Measurements from ENCODE around the gene MIOS.

The MIOS gene

DNA sequence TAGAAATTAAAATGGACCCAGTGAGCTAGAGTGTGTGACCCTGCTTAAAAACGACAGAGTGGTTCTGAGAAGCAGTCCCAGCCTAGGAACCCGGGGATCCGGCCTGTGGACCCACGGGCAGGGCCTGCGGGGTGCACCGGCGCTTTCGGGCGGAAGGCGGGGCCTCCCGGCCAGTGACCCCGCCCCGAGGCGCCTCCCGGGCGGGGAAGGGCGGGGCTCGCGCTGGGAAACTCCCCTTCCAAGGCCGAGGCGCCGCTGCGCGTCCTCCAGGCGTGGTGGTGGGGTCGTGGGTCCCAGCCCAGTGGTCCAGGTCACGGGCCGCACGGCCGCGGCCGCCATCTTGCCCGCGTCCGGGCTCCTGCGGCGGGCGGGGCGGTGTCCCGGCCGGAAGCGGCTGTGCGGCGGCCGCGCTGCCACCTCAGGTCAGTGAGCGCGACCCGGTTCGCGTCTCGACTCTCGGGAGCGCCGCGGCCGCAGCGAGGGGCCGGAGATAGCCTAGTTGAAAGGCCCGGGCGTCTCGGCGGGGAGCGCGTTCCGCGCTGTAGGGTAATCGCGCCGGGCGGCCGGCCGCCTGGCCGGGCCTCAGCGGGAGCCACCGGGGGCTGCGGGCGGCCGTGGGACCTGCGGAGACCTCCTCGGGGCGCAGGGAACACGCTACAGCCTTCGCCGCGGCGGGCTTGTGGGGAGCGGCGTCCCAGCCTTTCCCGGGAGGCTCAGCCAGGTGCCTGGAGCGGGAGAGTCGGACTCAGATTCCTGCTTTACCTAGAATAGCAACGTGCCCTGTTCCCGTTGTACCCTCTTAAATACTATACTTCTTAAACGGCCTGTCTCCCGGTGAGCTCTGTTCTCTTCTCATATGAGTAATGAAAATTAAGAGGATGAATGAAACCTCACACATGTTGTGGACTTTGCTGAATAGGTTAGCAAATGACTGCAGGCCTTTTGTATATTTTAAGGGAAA is at the start of gene MIOS:
Gene MIOS (plus strand): TSS at position 234 of the 961 bp plus-strand sequence. CDS start 5,592 bp downstream, outside the sequence.
- in situ Hi-C loops (cut with MboI; ENCODE audit: low sequenced_read_pairs): no loop called here

DNA sequence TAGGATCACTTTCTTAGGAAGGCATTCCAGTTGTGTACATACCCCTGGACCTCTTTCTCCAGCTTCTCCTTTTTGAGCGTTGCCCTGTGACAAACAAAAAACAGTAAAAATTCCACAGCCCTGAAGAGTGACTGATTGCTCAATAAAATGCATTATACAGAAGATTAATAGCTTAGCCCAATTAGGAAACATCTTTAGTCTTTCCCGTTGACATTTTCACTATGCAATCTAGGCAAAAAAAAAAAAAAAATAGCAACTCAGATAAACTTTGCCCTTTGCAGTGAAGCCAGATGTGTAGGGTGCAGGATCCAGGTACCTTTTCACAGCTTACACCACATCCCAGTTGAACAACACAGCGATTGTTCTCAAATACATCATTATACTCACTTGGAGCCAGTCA is 48.9 kb upstream of the MIOS start:
- in situ Hi-C loops (cut with MboI; ENCODE audit: low sequenced_read_pairs): no loop called here

- in situ Hi-C loops (cut with MboI; ENCODE audit: low sequenced_read_pairs): no loop called here
Observed at GRCh38 chr7:7519056-7519455, 47.6 kb upstream of the MIOS start.

GRCh38 chr7:7519528-7519927 is 47.2 kb upstream of the MIOS start:
- in situ Hi-C loops (cut with MboI; ENCODE audit: low sequenced_read_pairs): no loop called here

DNA sequence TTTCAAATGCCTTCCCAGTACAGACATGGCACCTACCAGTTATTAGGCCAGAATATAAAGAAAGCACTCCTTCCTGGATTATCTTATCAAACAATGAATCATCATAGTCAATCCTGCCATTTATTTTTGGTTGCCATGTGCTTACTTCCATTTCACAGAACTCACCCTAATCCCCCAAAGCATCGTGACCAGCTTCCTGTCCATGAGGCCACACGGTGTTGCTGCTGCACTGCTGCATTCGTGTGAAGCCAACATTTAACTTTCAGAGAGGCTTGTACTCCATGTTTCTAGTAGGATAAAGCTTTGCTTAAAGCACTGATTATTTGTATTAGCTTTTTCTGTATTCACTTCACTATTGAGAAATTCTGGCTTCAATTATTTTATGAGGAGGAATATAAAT is 45.4 kb upstream of the MIOS start:
- in situ Hi-C loops (cut with MboI; ENCODE audit: low sequenced_read_pairs): no loop called here

DNA sequence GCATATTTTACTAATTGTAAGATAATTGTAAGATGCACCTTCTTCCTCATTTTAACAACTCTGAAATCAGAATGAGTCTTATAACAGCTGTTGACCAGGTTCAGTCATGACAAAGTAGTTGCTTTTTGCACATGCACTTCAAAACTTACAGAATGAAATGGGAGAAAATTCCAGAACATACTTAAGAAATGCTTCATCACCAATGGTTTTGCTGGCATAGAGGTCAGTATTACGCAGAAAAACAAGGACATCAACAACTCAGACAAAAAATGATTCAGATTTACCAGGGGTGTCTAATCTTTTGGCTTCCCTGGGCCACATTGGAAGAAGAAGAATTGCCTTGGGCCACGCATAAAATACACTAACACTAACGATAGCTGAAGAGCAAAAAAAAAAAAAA is 44.3 kb upstream of the MIOS start:
- in situ Hi-C loops (cut with MboI; ENCODE audit: low sequenced_read_pairs): no loop called here

GRCh38 chr7:7524121-7524520 is 42.6 kb upstream of the MIOS start:
- in situ Hi-C loops (cut with MboI; ENCODE audit: low sequenced_read_pairs): no loop called here

GRCh38 chr7:7526006-7526405 is 40.7 kb upstream of the MIOS start:
- in situ Hi-C loops (cut with MboI; ENCODE audit: low sequenced_read_pairs): loop anchor here (25.0 kb wide), 1 partner anchor 564 kb away; no protein-coding TSS in a partner anchor

- in situ Hi-C loops (cut with MboI; ENCODE audit: low sequenced_read_pairs): loop anchor here (25.0 kb wide), 1 partner anchor 565 kb away; no protein-coding TSS in a partner anchor
Observed at GRCh38 chr7:7527047-7527446, 39.6 kb upstream of the MIOS start.

DNA sequence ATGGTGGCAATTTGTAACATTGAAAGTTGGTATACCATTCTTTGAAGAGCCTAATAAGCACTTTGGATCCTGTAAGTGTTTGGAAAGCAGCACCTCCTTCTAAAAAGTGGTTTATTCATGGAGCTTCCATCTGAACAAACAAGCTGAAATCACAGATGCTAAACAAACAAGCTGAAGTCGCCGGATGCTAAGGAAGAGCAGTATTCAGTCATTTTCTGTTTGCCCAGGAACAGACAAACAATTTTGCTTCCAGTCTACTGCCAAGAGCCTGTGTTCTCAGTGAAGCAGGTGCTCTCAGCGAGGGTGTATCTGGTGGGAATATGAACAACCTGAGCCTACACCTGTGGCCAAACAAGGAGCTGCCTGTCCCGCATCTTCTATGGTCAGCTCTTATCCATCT is 37.4 kb upstream of the MIOS start:
- in situ Hi-C loops (cut with MboI; ENCODE audit: low sequenced_read_pairs): loop anchor here (25.0 kb wide), 1 partner anchor 567 kb away; no protein-coding TSS in a partner anchor

DNA sequence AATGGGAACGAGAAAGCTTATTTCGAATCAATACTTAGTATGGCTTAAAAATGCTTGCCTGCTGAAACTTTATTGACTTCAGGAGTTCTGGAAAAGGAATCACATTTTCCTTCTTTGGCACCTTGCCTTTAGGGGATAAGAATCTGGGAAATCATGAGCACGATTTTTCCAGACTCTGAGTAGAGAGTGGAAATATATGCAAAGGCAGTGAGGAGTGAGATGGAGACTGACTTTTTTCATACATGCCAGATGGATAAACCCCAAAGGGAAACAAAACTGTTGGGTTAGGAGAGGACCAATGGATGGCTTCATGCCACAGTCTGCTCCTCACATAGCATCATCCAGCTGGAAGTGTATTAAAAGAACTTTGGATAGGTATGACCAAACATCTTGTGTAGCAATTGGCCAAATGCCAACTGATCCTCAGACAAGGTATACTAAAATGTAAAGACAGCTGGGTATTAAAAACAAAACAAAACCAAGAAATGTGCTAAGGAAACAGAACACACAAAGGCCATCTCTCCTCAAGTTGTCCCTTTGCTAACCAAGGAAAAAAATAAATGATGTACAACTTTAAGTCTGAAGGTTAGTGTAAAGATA is 32.8 kb upstream of the MIOS start:
- in situ Hi-C loops (cut with MboI; ENCODE audit: low sequenced_read_pairs): loop anchor here (25.0 kb wide), 1 partner anchor 572 kb away; no protein-coding TSS in a partner anchor

DNA sequence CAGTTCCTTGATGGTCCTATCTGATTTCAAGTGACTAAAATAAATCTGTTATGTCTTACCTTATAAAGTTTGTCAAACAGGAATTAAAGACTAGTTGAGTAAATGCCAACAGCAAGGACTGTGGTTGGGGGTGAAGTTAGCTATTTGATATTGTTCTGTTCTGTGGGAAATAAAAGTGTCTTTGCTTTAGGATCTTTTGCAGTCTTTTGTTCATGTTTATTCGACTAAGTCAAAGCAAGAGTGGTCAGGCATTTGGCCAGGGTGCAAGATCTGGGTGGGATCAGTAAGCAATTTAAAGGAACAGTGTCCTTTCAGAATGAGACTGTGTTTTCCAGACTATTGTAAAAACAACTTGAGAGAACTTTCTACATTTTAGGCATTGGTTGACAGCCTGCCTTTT is 31.0 kb upstream of the MIOS start, which contains the start of gene COL28A1:
Gene COL28A1 (minus strand): TSS at position 183 of the 400 bp plus-strand sequence. CDS start 2,998 bp downstream, outside the sequence.
- in situ Hi-C loops (cut with MboI; ENCODE audit: low sequenced_read_pairs): loop anchor here (25.0 kb wide), 1 partner anchor 573 kb away; no protein-coding TSS in a partner anchor

DNA sequence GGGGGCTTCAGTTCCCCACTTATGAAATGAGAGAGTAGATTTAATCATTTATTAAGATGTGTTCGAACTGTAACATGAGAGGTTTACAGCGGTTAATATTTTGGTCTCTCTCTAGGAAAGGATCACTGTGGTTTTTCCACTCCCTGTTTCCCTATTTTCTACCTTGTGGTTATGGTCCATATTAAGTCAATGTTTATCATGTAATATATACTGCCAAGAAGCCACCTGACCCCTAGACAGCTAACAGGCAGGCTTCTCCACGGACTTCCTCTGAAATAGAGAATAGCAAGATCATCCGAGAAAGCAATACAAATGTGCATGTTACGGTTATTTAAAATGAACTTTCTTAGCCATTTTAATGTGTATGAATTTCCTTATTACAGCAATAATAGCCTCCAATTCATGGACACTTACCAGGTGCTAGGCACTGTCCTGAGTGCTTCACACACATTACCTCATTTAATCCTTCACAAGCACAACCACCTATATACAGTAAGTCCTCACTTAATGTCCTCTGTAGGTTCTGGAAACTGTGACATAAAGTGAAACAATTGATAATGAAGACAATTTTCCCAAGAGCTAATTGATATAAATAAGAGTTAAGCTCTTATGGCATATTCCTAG is 30.2 kb upstream of the MIOS start:
- in situ Hi-C loops (cut with MboI; ENCODE audit: low sequenced_read_pairs): loop anchor here (25.0 kb wide), 1 partner anchor 574 kb away; no protein-coding TSS in a partner anchor

DNA sequence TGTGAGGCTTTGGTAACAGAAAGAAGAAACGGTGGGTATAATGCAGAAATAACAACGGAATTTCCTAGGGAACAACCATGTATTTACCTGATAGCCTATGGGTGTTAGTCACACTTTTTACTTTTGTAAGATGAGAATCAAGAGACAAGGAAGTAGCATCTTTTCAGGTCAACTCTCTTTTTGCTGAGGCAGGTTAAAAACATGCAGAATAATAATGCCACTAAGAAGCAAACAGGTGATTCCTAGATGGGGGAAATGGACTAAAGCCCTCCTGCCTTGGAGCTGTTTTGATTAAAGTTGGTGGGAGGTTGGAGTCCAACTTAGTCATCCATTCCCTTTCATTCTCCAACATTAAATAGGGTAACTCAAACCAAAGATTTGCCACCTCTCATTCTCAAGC is 29.0 kb upstream of the MIOS start:
- in situ Hi-C loops (cut with MboI; ENCODE audit: low sequenced_read_pairs): loop anchor here (25.0 kb wide), 1 partner anchor 575 kb away; no protein-coding TSS in a partner anchor

- in situ Hi-C loops (cut with MboI; ENCODE audit: low sequenced_read_pairs): loop anchor here (25.0 kb wide), 1 partner anchor 577 kb away; no protein-coding TSS in a partner anchor
Observed at GRCh38 chr7:7539152-7539551, 27.5 kb upstream of the MIOS start.

- in situ Hi-C loops (cut with MboI; ENCODE audit: low sequenced_read_pairs): loop anchor here (25.0 kb wide), 1 partner anchor 577 kb away; no protein-coding TSS in a partner anchor
Observed at GRCh38 chr7:7539711-7540110, 27.0 kb upstream of the MIOS start.

GRCh38 chr7:7542251-7542835 is 24.3 kb upstream of the MIOS start:
- in situ Hi-C loops (cut with MboI; ENCODE audit: low sequenced_read_pairs): loop anchor here (25.0 kb wide), 1 partner anchor 580 kb away; no protein-coding TSS in a partner anchor

DNA sequence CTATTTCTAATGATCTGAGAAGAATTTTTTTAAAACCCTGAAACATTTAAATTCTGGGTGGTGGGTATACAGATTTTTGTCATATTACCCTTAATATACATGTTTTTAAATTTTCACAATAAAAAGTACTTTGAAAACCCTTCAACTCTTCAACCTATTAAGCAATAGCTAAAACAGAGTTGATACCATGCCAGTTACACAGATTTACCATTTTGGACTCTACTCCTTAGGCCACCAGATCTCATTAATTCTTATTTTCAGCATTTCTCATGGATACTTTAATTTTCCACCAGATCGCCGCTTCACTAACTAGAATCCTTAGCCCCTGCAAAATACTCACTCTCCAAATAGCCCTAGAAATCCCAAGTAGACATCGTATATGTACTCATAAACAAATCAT is 18.3 kb upstream of the MIOS start:
- in situ Hi-C loops (cut with MboI; ENCODE audit: low sequenced_read_pairs): loop anchor here (25.0 kb wide), 1 partner anchor 586 kb away; no protein-coding TSS in a partner anchor

DNA sequence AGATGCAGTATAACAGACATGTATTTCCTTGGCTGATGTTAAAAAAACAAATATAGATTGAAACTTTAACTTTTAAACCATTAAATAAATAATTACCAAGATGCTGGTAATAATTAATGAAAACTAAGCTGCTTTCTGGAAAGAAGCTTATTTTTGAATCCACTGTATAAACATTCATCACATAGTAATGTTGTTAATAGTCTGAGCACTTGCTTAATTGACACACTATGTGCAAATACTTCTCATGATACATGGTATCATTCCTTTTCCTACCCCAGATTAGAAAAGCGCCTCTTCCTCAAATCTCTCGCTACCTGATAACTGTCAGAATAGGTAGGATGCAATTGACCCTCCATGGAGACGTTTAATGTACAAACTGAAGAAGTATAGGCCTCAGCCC is 16.0 kb upstream of the MIOS start:
- in situ Hi-C loops (cut with MboI; ENCODE audit: low sequenced_read_pairs): no loop called here

DNA sequence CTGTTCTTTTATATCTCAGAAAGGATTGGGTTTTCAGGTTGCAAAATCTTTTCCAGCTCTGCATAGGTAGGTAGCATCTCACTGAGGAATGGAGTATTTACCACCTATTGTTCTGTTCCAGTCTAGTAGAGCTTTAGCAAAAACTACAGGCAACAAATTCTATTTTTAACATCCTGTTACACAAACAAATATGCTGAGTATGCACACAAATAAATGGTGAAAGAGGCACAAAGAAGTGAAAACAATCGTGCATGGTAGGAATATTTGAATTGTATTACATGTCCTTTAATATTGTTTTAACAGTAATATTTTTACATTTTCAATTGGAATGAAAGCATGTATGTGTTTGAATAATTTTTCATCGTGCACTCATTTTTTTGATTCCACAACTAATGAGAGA is 14.5 kb upstream of the MIOS start:
- in situ Hi-C loops (cut with MboI; ENCODE audit: low sequenced_read_pairs): no loop called here

Data from HL-60/S4 treated with retinoic acid at 250 ng/mL for 4 days and 3 days (cell line).